Measurements from ENCODE around the gene YKT6. TPM values are rescaled to one million over a fixed set of nuclear protein-coding genes. Genes with fewer than 3 reads are reported as not detected.

Gene YKT6
- total and polyA plus RNA-seq, 2 experiments from 2014 or later, result 33.5 to 114 TPM

- Histone ChIP-seq H4K20me1 (replicated peaks; ENCODE audit: insufficient read depth) (no peaks in the 10 kb centered on the region), H3K9me2 (ENCODE audit: insufficient read depth) (no peaks in the 10 kb centered on the region), H3F3A (replicated peaks; ENCODE audit: low read depth) (no peaks in the 10 kb centered on the region), H3K27ac (ENCODE audit: low read depth) (no peak overlapping the region), H3K4me2 (no peak overlapping the region), H3K4me3 (no peak overlapping the region), H3K27me3 (ENCODE audit: insufficient read depth) (no peaks in the 10 kb centered on the region), H3K36me3 (ENCODE audit: insufficient read depth) (no peaks in the 10 kb centered on the region), H3K4me1 (ENCODE audit: insufficient read depth) (no peaks in the 10 kb centered on the region), H2AFZ (no peak overlapping the region), H3K79me2 (replicated peaks; ENCODE audit: insufficient read depth) (no peaks in the 10 kb centered on the region)
- H3K27me3 Mint-ChIP-seq (ENCODE audit: insufficient read depth, low read depth, poor library complexity), result no peaks in the 10 kb centered on the region
- TF ChIP-seq EZH2phosphoT487 (IDR thresholded peaks at IDR 0.05; ENCODE audit: unreplicated experiment) (no peak), ZNF114 (CRISPR knock-in tag; IDR thresholded peaks at IDR 0.05) (no peak), ZNF462 (CRISPR knock-in tag; IDR thresholded peaks at IDR 0.05) (no peak), REST (IDR thresholded peaks at IDR 0.05; ENCODE audit: unreplicated experiment) (no peak), POLR2AphosphoS5 (IDR thresholded peaks at IDR 0.05; ENCODE audit: low read depth) (no peak), JUNB (IDR thresholded peaks at IDR 0.05; ENCODE audit: unreplicated experiment) (no peak), NANOG (IDR thresholded peaks at IDR 0.05; ENCODE audit: borderline replicate concordance) (no peak), ETS1 (IDR thresholded peaks at IDR 0.05) (no peak), ZNF331 (CRISPR knock-in tag; IDR thresholded peaks at IDR 0.05; ENCODE audit: low read depth) (no peak), CREB1 (CRISPR knock-in tag; IDR thresholded peaks at IDR 0.05; ENCODE audit: low read depth) (no peak), CTCF (conservative IDR thresholded peaks at IDR 0.05; ENCODE audit: low read depth in 2 of 2) (no peak), STAT1 (IDR thresholded peaks at IDR 0.05; ENCODE audit: unreplicated experiment) (no peak), EZH2 (IDR thresholded peaks at IDR 0.05; ENCODE audit: low read depth, unreplicated experiment) (no peak)
- no peak for ATAC-seq
- no peak overlapping the region for H3K4me3 Mint-ChIP-seq
- no peak for DNase-seq (ENCODE audit: low spot score)
- H3K36me3 Mint-ChIP-seq (ENCODE audit: low read depth), result no peaks in the 10 kb centered on the region
- H3K4me1 Mint-ChIP-seq, result peaks cover 12% of the 10 kb centered on the region
- H3K27ac Mint-ChIP-seq, result no peak overlapping the region
- H3K9me3 Mint-ChIP-seq, result no peaks in the 10 kb centered on the region
These were observed 41.7 kb upstream of the YKT6 start for GRCh38 chr7:44158873-44159631.
